ENCODE data around the gene ZNF655. TPM values are rescaled to one million over a fixed set of nuclear protein-coding genes. Genes with fewer than 3 reads are reported as not detected.
"Not testable (repeated sequence)": the region's sequence is repeated elsewhere in the genome, so short reads cannot be mapped to it uniquely, and the experiment has no call there.

Gene ZNF655
- total and polyA plus RNA-seq, 2 donors (not counting 3 experiments of a cell fraction or from before 2014, with no cell fraction given) = 16.9 to 20.4 TPM

DNA sequence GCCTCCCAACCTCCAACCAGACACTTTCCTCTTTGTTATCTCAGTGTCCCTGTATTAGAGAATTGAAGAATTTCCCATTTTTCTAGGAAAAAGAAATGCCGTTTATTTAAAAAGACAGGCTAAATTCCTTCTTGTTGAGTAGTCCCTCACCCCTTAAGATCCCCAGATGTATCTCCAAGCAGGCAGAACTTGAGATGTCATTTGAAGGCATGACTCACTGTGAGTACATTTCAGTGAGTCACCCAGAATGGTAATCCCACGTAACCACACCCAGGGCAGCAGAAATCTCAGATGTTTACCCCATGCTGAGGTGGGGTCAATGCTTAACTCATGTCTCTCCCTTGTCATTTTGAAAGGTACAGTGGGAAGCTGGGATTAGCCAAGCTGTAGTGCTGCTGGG, 4.4 kb downstream of the ZNF655 start:
- Histone ChIP-seq H3K9me1 (replicated peaks; ENCODE audit: control insufficient read depth, extremely low read depth, insufficient read depth, low read length) (no peaks in the 10 kb centered on the region), H3K27ac (ENCODE audit: insufficient read depth, low read depth, low read length) (peak overlapping the region; percentile 20), H2AFZ (ENCODE audit: low read depth, low read length) (no peak overlapping the region), H3K4me2 (ENCODE audit: insufficient read depth, low read length) (peak overlapping the region; percentile 6), H3K9ac (replicated peaks; ENCODE audit: extremely low read depth, insufficient read depth, low read length) (no peak overlapping the region), H3K36me3 (ENCODE audit: control insufficient read depth in 2 of 2, extremely low read depth in 1 of 2, insufficient read depth in 2 of 2, low read length in 2 of 2) (peaks cover 4 to 16% of the 10 kb centered on the region in 2 experiments), H3K4me3 (replicated peaks in 1 of 3; ENCODE audit: insufficient read depth in 1 of 3, low read depth in 1 of 3, low read length in 3 of 3) (no peak overlapping the region), H3K27me3 (ENCODE audit: control insufficient read depth in 2 of 2, insufficient read depth in 2 of 2, low read length in 2 of 2) (no peaks in the 10 kb centered on the region), H3K79me2 (ENCODE audit: control insufficient read depth, insufficient read depth, low read length) (peaks cover 13% of the 10 kb centered on the region), H4K20me1 (replicated peaks; ENCODE audit: control insufficient read depth, extremely low read depth, insufficient read depth, low read length) (no peaks in the 10 kb centered on the region), H3K4me1 (ENCODE audit: control insufficient read depth, extremely low read depth, insufficient read depth, low read length) (peaks cover 18% of the 10 kb centered on the region), H3K9me3 (replicated peaks; ENCODE audit: control insufficient read depth, insufficient read depth, low read length) (no peaks in the 10 kb centered on the region)
- peak; percentile 96 for FAIRE-seq
- BruUV-seq (replicated peaks) = no TSS peak
- intact Hi-C loops (cut with micrococcal nuclease) = no loop called here
- peak; percentile 53 for TF ChIP-seq POLR2AphosphoS5 (IDR thresholded peaks at IDR 0.05; ENCODE audit: insufficient read depth, low read depth, low read length)
- peak; percentile 95 for TF ChIP-seq JUN (IDR thresholded peaks at IDR 0.05; ENCODE audit: borderline replicate concordance, insufficient read depth, insufficient read length, low read depth)
- peak; percentile 98 for TF ChIP-seq FOS (IDR thresholded peaks at IDR 0.05; ENCODE audit: borderline replicate concordance, insufficient read depth, low read length)
- TF ChIP-seq GATA2 (IDR thresholded peaks at IDR 0.05; ENCODE audit: insufficient read depth, insufficient read length, low read depth, low read length) = peak; percentile 26
- TF ChIP-seq MYC (IDR thresholded peaks at IDR 0.05; ENCODE audit: low read depth, low read length) = no peak
- ChIA-PET CTCF (no interaction called here), POLR2A (no interaction called here)
- peak; percentile 69 for DNase-seq (ENCODE audit: low read depth, low spot score)
- dilution Hi-C loops (cut with MboI; ENCODE audit: extremely low pct_ligation_motif_present, low sequenced_read_pairs) = no loop called here

DNA sequence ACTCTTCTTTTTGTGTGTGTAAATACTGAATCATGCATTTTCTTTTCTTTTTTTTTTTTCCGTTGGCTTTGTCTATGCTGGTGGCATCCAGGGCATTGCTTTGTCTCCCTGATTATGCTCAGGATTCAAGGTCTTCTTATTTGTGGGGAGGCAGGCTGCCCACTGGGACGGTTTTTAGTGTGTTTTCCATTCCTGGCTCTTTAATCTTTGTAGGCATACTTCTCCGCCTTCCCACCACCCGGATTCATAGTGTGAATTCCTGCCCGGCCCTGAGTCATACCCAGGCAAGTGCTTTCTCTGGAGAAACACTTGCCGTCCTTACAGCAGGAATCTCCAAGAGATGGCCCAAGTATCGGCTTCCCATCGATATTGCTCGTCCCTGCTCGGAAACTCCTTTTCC, 5.2 kb downstream of the ZNF655 start:
- dilution Hi-C loops (cut with MboI; ENCODE audit: extremely low pct_ligation_motif_present, low sequenced_read_pairs) (no loop called here), intact Hi-C loops (cut with micrococcal nuclease) (no loop called here)
- DNase-seq (ENCODE audit: low read depth, low spot score) (no peak), FAIRE-seq (no peak)
- Histone ChIP-seq H3K4me2 (ENCODE audit: insufficient read depth, low read length) (no peak overlapping the region), H3K36me3 (ENCODE audit: control insufficient read depth in 2 of 2, extremely low read depth in 1 of 2, insufficient read depth in 2 of 2, low read length in 2 of 2) (peaks cover 4 to 16% of the 10 kb centered on the region in 2 experiments), H2AFZ (ENCODE audit: low read depth, low read length) (no peak overlapping the region), H3K27ac (ENCODE audit: insufficient read depth, low read depth, low read length) (no peak overlapping the region), H3K27me3 (ENCODE audit: control insufficient read depth in 2 of 2, insufficient read depth in 2 of 2, low read length in 2 of 2) (no peaks in the 10 kb centered on the region), H3K9me1 (replicated peaks; ENCODE audit: control insufficient read depth, extremely low read depth, insufficient read depth, low read length) (no peaks in the 10 kb centered on the region), H3K4me1 (ENCODE audit: control insufficient read depth, extremely low read depth, insufficient read depth, low read length) (peaks cover 16% of the 10 kb centered on the region), H3K9ac (replicated peaks; ENCODE audit: extremely low read depth, insufficient read depth, low read length) (no peak overlapping the region), H3K4me3 (replicated peaks in 1 of 3; ENCODE audit: insufficient read depth in 1 of 3, low read depth in 1 of 3, low read length in 3 of 3) (no peak overlapping the region), H3K79me2 (ENCODE audit: control insufficient read depth, insufficient read depth, low read length) (peaks cover 13% of the 10 kb centered on the region), H4K20me1 (replicated peaks; ENCODE audit: control insufficient read depth, extremely low read depth, insufficient read depth, low read length) (no peaks in the 10 kb centered on the region), H3K9me3 (replicated peaks; ENCODE audit: control insufficient read depth, insufficient read depth, low read length) (no peaks in the 10 kb centered on the region)
- TF ChIP-seq EZH2 (IDR thresholded peaks at IDR 0.05; ENCODE audit: borderline replicate concordance, low read depth, low read length, severe bottlenecking) (no peak), FOS (IDR thresholded peaks at IDR 0.05; ENCODE audit: borderline replicate concordance, insufficient read depth, low read length) (no peak), POLR2AphosphoS5 (IDR thresholded peaks at IDR 0.05; ENCODE audit: insufficient read depth, low read depth, low read length) (no peak), POLR2A (IDR thresholded peaks at IDR 0.05; ENCODE audit: low read depth, low read length) (no peak), JUN (IDR thresholded peaks at IDR 0.05; ENCODE audit: borderline replicate concordance, insufficient read depth, insufficient read length, low read depth) (no peak)
- BruUV-seq (replicated peaks) = no TSS peak
- ChIA-PET CTCF (no interaction called here), POLR2A (no interaction called here)

DNA sequence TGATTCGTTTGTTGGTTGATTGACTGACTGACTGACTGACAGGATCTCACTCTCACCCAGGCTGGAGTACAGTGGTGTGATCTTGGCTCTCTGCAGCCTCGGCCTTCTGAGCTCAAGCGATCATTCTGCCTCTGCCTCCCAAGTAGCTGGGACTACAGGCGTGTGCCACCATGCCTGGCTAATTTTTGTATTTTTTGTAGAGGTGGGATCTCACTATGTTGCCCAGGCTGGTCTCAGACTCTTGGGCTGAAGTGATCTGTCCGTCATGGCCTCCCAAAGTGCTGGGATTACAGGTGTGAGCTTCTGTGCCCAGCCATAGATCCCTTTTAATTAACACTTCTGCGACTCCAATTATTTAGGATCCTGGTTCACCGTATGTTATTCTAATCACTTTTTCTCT, 10.3 kb downstream of the ZNF655 start:
- H3K4me2 ChIP-seq (ENCODE audit: insufficient read depth, low read length); CTCF ChIA-PET; FAIRE-seq; POLR2A ChIA-PET; H3K27ac ChIP-seq (ENCODE audit: insufficient read depth, low read depth, low read length); H3K79me2 ChIP-seq (ENCODE audit: control insufficient read depth, insufficient read depth, low read length); H3K9me3 ChIP-seq (replicated peaks; ENCODE audit: control insufficient read depth, insufficient read depth, low read length); BruUV-seq (replicated peaks); intact Hi-C loops (cut with micrococcal nuclease); H3K27me3 ChIP-seq (ENCODE audit: control insufficient read depth in 2 of 2, insufficient read depth in 2 of 2, low read length in 2 of 2); H3K4me1 ChIP-seq (ENCODE audit: control insufficient read depth, extremely low read depth, insufficient read depth, low read length); DNase-seq (ENCODE audit: low read depth, low spot score); H3K4me3 ChIP-seq (replicated peaks in 1 of 3; ENCODE audit: insufficient read depth in 1 of 3, low read depth in 1 of 3, low read length in 3 of 3); H2AFZ ChIP-seq (ENCODE audit: low read depth, low read length); dilution Hi-C loops (cut with MboI; ENCODE audit: extremely low pct_ligation_motif_present, low sequenced_read_pairs); H4K20me1 ChIP-seq (replicated peaks; ENCODE audit: control insufficient read depth, extremely low read depth, insufficient read depth, low read length); H3K9me1 ChIP-seq (replicated peaks; ENCODE audit: control insufficient read depth, extremely low read depth, insufficient read depth, low read length); H3K9ac ChIP-seq (replicated peaks; ENCODE audit: extremely low read depth, insufficient read depth, low read length); H3K36me3 ChIP-seq (ENCODE audit: control insufficient read depth in 2 of 2, extremely low read depth in 1 of 2, insufficient read depth in 2 of 2, low read length in 2 of 2): not testable (repeated sequence)

Measured in endothelial cell of umbilical vein (primary cell).